AG10803 (cell line): ENCODE data around the gene CDC16.

Experiments used
- DNase-seq: peaks from one replicate; pipeline ENCODE4 v3.0.0; 2010; ENCODE audit warnings: low read depth
- H3K4me3 ChIP-seq: 2 replicates; pipeline ENCODE4 v1.5.1; 2011; ENCODE audit warnings: mild to moderate bottlenecking, low read length, control low read depth
- CTCF ChIP-seq: conservative IDR thresholded peaks from 2 replicates; pipeline ENCODE4 v1.5.1; 2011; ENCODE audit warnings: mild to moderate bottlenecking, low read length, control low read depth, inconsistent platforms

CDC16 gene

GRCh38 chr13:114282041-114282670, 47.5 kb downstream of the CDC16 start:
- DNase-seq, result no peak
- no peak for TF ChIP-seq CTCF
- peak overlapping the region; percentile 79 for H3K4me3 ChIP-seq

- no peak for TF ChIP-seq CTCF
- DNase-seq, result no peak
- H3K4me3 ChIP-seq, result no peak overlapping the region
Observed at GRCh38 chr13:114283576-114283975, 48.9 kb downstream of the CDC16 start.

GRCh38 chr13:114284680-114285079, 50.0 kb downstream of the CDC16 start:
- DNase-seq, result no peak
- H3K4me3 ChIP-seq, result no peak overlapping the region
- TF ChIP-seq CTCF, result no peak

- H3K4me3 ChIP-seq, result no peak overlapping the region
- peak; percentile 11 for DNase-seq
- no peak for TF ChIP-seq CTCF
Observed at GRCh38 chr13:114285166-114285808, 50.6 kb downstream of the CDC16 start.

- no peak for TF ChIP-seq CTCF
- H3K4me3 ChIP-seq, result no peak overlapping the region
- DNase-seq, result peak; percentile 47
Observed at GRCh38 chr13:114286808-114287207, 52.1 kb downstream of the CDC16 start.

GRCh38 chr13:114288157-114288591, 53.5 kb downstream of the CDC16 start:
- H3K4me3 ChIP-seq, result no peak overlapping the region
- no peak for TF ChIP-seq CTCF
- no peak for DNase-seq

GRCh38 chr13:114296448-114296847, 61.8 kb downstream of the CDC16 start:
- no peak for DNase-seq
- H3K4me3 ChIP-seq, result no peak overlapping the region
- no peak for TF ChIP-seq CTCF
